GM12878 (cell line): Measurements from ENCODE around the gene CRB1. TPM values are rescaled to one million over a fixed set of nuclear protein-coding genes. Genes with fewer than 3 reads are reported as not detected.

ENCODE experiments used
- ATAC-seq: fragments of 200-7000 bp; cut with Tn5 transposase; 3 replicates; pipeline ENCODE4 v1.9.1; 2020; ENCODE audit warnings: mild to moderate bottlenecking, moderate library complexity
- BruUV-seq: library from RNA; stranded (reverse); fragments of 400-500 nt; replicated peaks from 2 replicates; lab custom pipeline; 2021; lab: Mats Ljungman, UMichigan
- CTCF ChIA-PET: fragments of 300-600 bp; sonication (Branson Sonifier 250); formaldehyde crosslinking; extraction: SDS; loops from one replicate; lab custom pipeline; 2021; ENCODE audit warnings: inconsistent platforms; lab: Yijun Ruan, JAX
- POLR2A ChIA-PET: fragments of 350-600 bp; formaldehyde crosslinking; extraction: SDS; loops from one replicate; lab custom pipeline; 2021; ENCODE audit warnings: inconsistent platforms; lab: Charles Lee
- RAD21 ChIA-PET: fragments of 300-600 bp; sonication (Branson Sonifier 250); formaldehyde crosslinking; loops from one replicate; lab custom pipeline; 2023; ENCODE audit warnings: antibody characterized with exemption; ENCODE audit not compliant: unreplicated experiment; lab: Charles Lee
- SMC1A ChIA-PET: fragments of 300-600 bp; sonication (Branson Sonifier 250); formaldehyde crosslinking; loops from one replicate; lab custom pipeline; 2023; ENCODE audit not compliant: unreplicated experiment, uncharacterized antibody; lab: Charles Lee
- DNase-seq: peaks from one replicate; pipeline ENCODE4 v3.0.0-alpha.2; 2011; ENCODE audit warnings: low read depth, low spot score
- FAIRE-seq: peaks from 3 replicates; lab custom pipeline; 2011; peaks lifted over from hg19 to GRCh38; lab: Jason Lieb, UNC
- H2AFZ ChIP-seq: 2 replicates; pipeline ENCODE4 v1.6.0; 2011; ENCODE audit warnings: low read depth, low read length, control low read depth; ENCODE audit not compliant: control insufficient read depth
- H3K27ac ChIP-seq: 2 replicates; pipeline ENCODE4 v1.5.1; 2011; ENCODE audit warnings: control low read depth; ENCODE audit not compliant: control insufficient read depth, insufficient read depth
- H3K27me3 ChIP-seq, 2 experiments: replicated peaks in 1 of 2; 2 replicates each; pipeline versions ENCODE4 v1.6.0 to v1.6.1; 2011; ENCODE audit warnings: low read length in 1 of 2; ENCODE audit not compliant: control insufficient read depth in 2 of 2, insufficient read depth in 2 of 2
- H3K36me3 ChIP-seq, 2 experiments: 2 replicates each; pipeline ENCODE4 v1.5.1; 2011; ENCODE audit warnings: low read length in 1 of 2; ENCODE audit not compliant: control insufficient read depth in 2 of 2, insufficient read depth in 2 of 2
- H3K4me1 ChIP-seq: 2 replicates; pipeline ENCODE4 v1.6.1; 2011; ENCODE audit warnings: mild to moderate bottlenecking, low read length, moderate library complexity, mixed read lengths; ENCODE audit not compliant: control insufficient read depth, insufficient read depth
- H3K4me2 ChIP-seq: 2 replicates; pipeline ENCODE4 v1.6.0; 2011; ENCODE audit warnings: control low read depth; ENCODE audit not compliant: control insufficient read depth, insufficient read depth
- H3K4me3 ChIP-seq: fragments of 200-600 bp; sonication (generic); 2 replicates; pipeline ENCODE4 v1.5.1; 2016
- H3K79me2 ChIP-seq: 2 replicates; pipeline ENCODE4 v1.6.0; 2011; ENCODE audit warnings: low read length; ENCODE audit not compliant: control insufficient read depth, insufficient read depth
- H3K9ac ChIP-seq: 2 replicates; pipeline ENCODE4 v1.8.0; 2011; ENCODE audit warnings: low read length, control low read depth, mixed read lengths; ENCODE audit not compliant: control insufficient read depth, insufficient read depth
- H3K9me3 ChIP-seq: replicated peaks from 3 replicates; pipeline ENCODE4 v1.5.1; 2011; ENCODE audit warnings: mild to moderate bottlenecking, low read length; ENCODE audit not compliant: control insufficient read depth, insufficient read depth
- H4K20me1 ChIP-seq: 2 replicates; pipeline ENCODE4 v1.6.0; 2011; ENCODE audit not compliant: control insufficient read depth, insufficient read depth
- ATF7 ChIP-seq: fragments of 450-650 bp; IDR thresholded peaks from 2 replicates; pipeline ENCODE4 v1.6.1; 2016; ENCODE audit warnings: low read depth, mild to moderate bottlenecking
- CBFB ChIP-seq: IDR thresholded peaks from 2 replicates; pipeline ENCODE4 v1.6.1; 2016; ENCODE audit warnings: antibody characterized with exemption, low read depth
- DPF2 ChIP-seq: fragments of 450-650 bp; IDR thresholded peaks from 2 replicates; pipeline ENCODE4 v1.6.1; 2017; ENCODE audit warnings: mild to moderate bottlenecking
- HSF1 ChIP-seq: fragments of 150-350 bp; IDR thresholded peaks from 2 replicates; pipeline ENCODE4 v1.6.1; 2014; ENCODE audit warnings: mild to moderate bottlenecking, low read depth, low read length
- IRF4 ChIP-seq: IDR thresholded peaks from 2 replicates; pipeline ENCODE4 v1.6.1; 2011; ENCODE audit warnings: low read depth, low read length
- MXI1 ChIP-seq: fragments of 150-350 bp; IDR thresholded peaks from 2 replicates; pipeline ENCODE4 v1.6.1; 2011; ENCODE audit warnings: low read depth, mild to moderate bottlenecking, inconsistent platforms, low read length, improper control_type of control experiment
- WGBS: methylation state at CpG from one replicate; pipeline ENCODE4 v1.1.6; 2016; ENCODE audit warnings: low lambda C conversion rate; ENCODE audit not compliant: insufficient replicate concordance, insufficient coverage; ENCODE audit errors: missing lambda C conversion rate; 5-methylcytosine and 5-hydroxymethylcytosine counted together
- in situ Hi-C: fragments of 300-500 bp; cut with MboI; formaldehyde crosslinking; loops from 9 replicates; pipeline ENCODE4 v1.14.3; 2018; ENCODE audit warnings: mixed read lengths
- intact Hi-C: fragments of 100-400 bp; cut with micrococcal nuclease; formaldehyde crosslinking; loops from one replicate; pipeline ENCODE4 v1.14.2; 2022; ENCODE audit not compliant: unreplicated experiment
- polyA plus RNA-seq, 11 experiments: library from polyadenylated mRNA; depleted of rRNA in 4 of 11; unstranded in 6 of 11; stranded (reverse) in 5 of 11; fragments of >200 nt; fragmentation: Nextera tagmentation in 4 of 11; fragmentation: Illumina TruSeq in 1 of 11; extraction: Ambion mirVana in 4 of 11; extraction: Trizol in 1 of 11; gene quantifications; 1 replicate in 1 of 11; 2 replicates in 10 of 11; pipeline versions ENCODE4 v1.2.1 to v1.2.3, GENCODE V29; 2011 to 2016; ENCODE audit warnings: inconsistent platforms in 2 of 11, missing spikeins in 2 of 11, low read depth in 1 of 11
- total RNA-seq, 4 experiments: library from RNA; depleted of rRNA in 3 of 4; stranded (reverse); fragments of >200 nt in 3 of 4; fragmentation: Illumina TruSeq in 1 of 4; extraction: Trizol in 1 of 4; gene quantifications; 2 replicates each; pipeline versions ENCODE4 v1.2.1 to v1.2.3, GENCODE V29; 2013 to 2021
- TF ChIP-seq, protein P1 (sequence below): IDR thresholded peaks from 2 replicates; pipeline ENCODE4 v1.6.1; 2012; ENCODE audit warnings: improper control_type of control experiment, low read depth, low read length; ENCODE audit not compliant: insufficient replicate concordance

Gene CRB1
- total and polyA plus RNA-seq, 10 of the 15 experiments (the other 5 are each of a cell fraction or from before 2014, with no cell fraction given) = 0.06 to 0.10 (median 0.06) TPM; not detected in 7

DNA sequence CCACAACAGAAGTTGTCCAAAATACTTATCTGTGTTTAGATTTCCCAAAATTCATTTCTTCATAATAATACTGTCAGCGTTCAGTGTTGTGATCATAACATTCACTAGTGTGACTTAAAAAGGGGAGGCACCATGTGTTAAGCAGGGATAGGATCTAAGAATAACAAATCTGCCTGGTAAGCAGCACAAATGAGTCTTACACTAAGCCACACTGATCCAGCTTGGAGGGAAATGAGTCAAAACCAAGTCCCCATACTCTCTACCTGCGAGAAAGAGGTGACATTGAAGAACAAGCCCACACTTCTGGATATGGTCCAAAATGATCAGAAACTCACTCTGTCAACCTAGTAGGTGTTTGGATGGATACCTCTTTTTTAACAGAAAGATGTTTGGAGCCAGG lies 145.5 kb downstream of the CRB1 start:
- FAIRE-seq (no peak), DNase-seq (no peak), ATAC-seq (no peak)
- no peaks in the 10 kb centered on the region for H3K27me3 ChIP-seq
- no peaks in the 10 kb centered on the region for H3K36me3 ChIP-seq
- intact Hi-C loops (no loop called here), in situ Hi-C loops (no loop called here)
- TF ChIP-seq CBFB = no peak
- TF ChIP-seq HSF1 = no peak
- no peak for TF ChIP-seq DPF2
- TF ChIP-seq, protein P1, sequence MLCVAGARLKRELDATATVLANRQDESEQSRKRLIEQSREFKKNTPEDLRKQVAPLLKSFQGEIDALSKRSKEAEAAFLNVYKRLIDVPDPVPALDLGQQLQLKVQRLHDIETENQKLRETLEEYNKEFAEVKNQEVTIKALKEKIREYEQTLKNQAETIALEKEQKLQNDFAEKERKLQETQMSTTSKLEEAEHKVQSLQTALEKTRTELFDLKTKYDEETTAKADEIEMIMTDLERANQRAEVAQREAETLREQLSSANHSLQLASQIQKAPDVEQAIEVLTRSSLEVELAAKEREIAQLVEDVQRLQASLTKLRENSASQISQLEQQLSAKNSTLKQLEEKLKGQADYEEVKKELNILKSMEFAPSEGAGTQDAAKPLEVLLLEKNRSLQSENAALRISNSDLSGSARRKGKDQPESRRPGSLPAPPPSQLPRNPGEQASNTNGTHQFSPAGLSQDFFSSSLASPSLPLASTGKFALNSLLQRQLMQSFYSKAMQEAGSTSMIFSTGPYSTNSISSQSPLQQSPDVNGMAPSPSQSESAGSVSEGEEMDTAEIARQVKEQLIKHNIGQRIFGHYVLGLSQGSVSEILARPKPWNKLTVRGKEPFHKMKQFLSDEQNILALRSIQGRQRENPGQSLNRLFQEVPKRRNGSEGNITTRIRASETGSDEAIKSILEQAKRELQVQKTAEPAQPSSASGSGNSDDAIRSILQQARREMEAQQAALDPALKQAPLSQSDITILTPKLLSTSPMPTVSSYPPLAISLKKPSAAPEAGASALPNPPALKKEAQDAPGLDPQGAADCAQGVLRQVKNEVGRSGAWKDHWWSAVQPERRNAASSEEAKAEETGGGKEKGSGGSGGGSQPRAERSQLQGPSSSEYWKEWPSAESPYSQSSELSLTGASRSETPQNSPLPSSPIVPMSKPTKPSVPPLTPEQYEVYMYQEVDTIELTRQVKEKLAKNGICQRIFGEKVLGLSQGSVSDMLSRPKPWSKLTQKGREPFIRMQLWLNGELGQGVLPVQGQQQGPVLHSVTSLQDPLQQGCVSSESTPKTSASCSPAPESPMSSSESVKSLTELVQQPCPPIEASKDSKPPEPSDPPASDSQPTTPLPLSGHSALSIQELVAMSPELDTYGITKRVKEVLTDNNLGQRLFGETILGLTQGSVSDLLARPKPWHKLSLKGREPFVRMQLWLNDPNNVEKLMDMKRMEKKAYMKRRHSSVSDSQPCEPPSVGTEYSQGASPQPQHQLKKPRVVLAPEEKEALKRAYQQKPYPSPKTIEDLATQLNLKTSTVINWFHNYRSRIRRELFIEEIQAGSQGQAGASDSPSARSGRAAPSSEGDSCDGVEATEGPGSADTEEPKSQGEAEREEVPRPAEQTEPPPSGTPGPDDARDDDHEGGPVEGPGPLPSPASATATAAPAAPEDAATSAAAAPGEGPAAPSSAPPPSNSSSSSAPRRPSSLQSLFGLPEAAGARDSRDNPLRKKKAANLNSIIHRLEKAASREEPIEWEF = no peak
- TF ChIP-seq MXI1 = no peak
- no peak for TF ChIP-seq IRF4
- no peak for TF ChIP-seq ATF7
- no peaks in the 10 kb centered on the region for H3K9me3 ChIP-seq
- no peak overlapping the region for H2AFZ ChIP-seq
- H3K4me1 ChIP-seq = no peaks in the 10 kb centered on the region
- ChIA-PET POLR2A (no interaction called here), RAD21 (no interaction called here), CTCF (no interaction called here), SMC1A (no interaction called here)
- H3K27ac ChIP-seq = no peak overlapping the region
- H3K4me3 ChIP-seq = no peak overlapping the region
- H3K79me2 ChIP-seq = no peaks in the 10 kb centered on the region
- no peak overlapping the region for H3K4me2 ChIP-seq
- no peak overlapping the region for H3K9ac ChIP-seq
- no TSS peak for BruUV-seq
- no peaks in the 10 kb centered on the region for H4K20me1 ChIP-seq
- 25% methylated on average over 2 of the region's 2 CpGs for WGBS
